H1 (cell line): ENCODE measurements around the gene SFN. TPM values are rescaled to one million over a fixed set of nuclear protein-coding genes. Genes with fewer than 3 reads are reported as not detected.

Experiments used
- CTCF ChIA-PET: fragments of 300-600 bp; sonication (Branson Sonifier 250); formaldehyde crosslinking; loops from one replicate; lab custom pipeline; 2021; ENCODE audit not compliant: partially characterized antibody; lab: Charles Lee
- POLR2A ChIA-PET: fragments of 300-600 bp; sonication (Branson Sonifier 250); formaldehyde crosslinking; loops from one replicate; lab custom pipeline; 2021; ENCODE audit warnings: inconsistent platforms; ENCODE audit not compliant: partially characterized antibody; lab: Charles Lee
- DNase-seq, 2 experiments: peaks; one replicate each; pipeline versions ENCODE4 v3.0.0 to v3.0.0-alpha.2; 2010 to 2022; ENCODE audit warnings: low spot score in 2 of 2, low read depth in 1 of 2, mixed read lengths in 1 of 2
- FAIRE-seq: peaks from 2 replicates; lab custom pipeline; 2011; peaks lifted over from hg19 to GRCh38; lab: Jason Lieb, UNC
- H2AFZ ChIP-seq: 2 replicates; pipeline ENCODE4 v1.8.1; 2012; ENCODE audit warnings: low read length, inconsistent platforms
- H2AK5ac ChIP-seq: 2 replicates; pipeline ENCODE4 v1.6.1; 2013; ENCODE audit warnings: low read depth, low read length
- H2BK120ac ChIP-seq: replicated peaks from 2 replicates; pipeline ENCODE3; 2013; ENCODE audit warnings: low read depth, low read length, inconsistent platforms
- H2BK12ac ChIP-seq: 2 replicates; pipeline ENCODE4 v1.6.1; 2013; ENCODE audit warnings: low read depth, low read length
- H2BK15ac ChIP-seq: 2 replicates; pipeline ENCODE4 v1.6.1; 2013; ENCODE audit warnings: low read length
- H2BK20ac ChIP-seq: 2 replicates; pipeline ENCODE4 v1.6.1; 2013; ENCODE audit warnings: low read length
- H2BK5ac ChIP-seq: 2 replicates; pipeline ENCODE4 v1.6.1; 2013; ENCODE audit warnings: low read depth, low read length
- H3K14ac ChIP-seq: 2 replicates; pipeline ENCODE4 v1.6.1; 2013; ENCODE audit warnings: inconsistent platforms; ENCODE audit not compliant: insufficient read length
- H3K18ac ChIP-seq: 2 replicates; pipeline ENCODE4 v1.6.1; 2013; ENCODE audit warnings: low read length; ENCODE audit errors: extremely low read depth
- H3K23ac ChIP-seq: 2 replicates; pipeline ENCODE4 v1.6.1; 2013; ENCODE audit warnings: inconsistent platforms; ENCODE audit not compliant: insufficient read length
- H3K23me2 ChIP-seq: 2 replicates; pipeline ENCODE4 v1.6.1; 2013; ENCODE audit warnings: low read depth, low read length
- H3K27ac ChIP-seq: 2 replicates; pipeline ENCODE4 v1.6.1; 2011; ENCODE audit warnings: low read depth, low read length, inconsistent platforms
- H3K27me3 ChIP-seq, 4 experiments: replicated peaks in 1 of 4; 1 replicate in 1 of 4; 2 replicates in 3 of 4; pipeline versions ENCODE4 v1.6.1 to v1.8.1; 2011 to 2013; ENCODE audit warnings: low read length in 3 of 4, mild to moderate bottlenecking in 3 of 4, inconsistent platforms in 2 of 4, mixed read lengths in 2 of 4, moderate library complexity in 1 of 4; ENCODE audit not compliant: control insufficient read depth in 3 of 4, insufficient read depth in 3 of 4; ENCODE audit errors: extremely low read depth in 1 of 4
- H3K36me3 ChIP-seq, 4 experiments: 2 replicates each; pipeline versions ENCODE4 v1.6.1 to v1.8.1; 2011 to 2013; ENCODE audit warnings: mild to moderate bottlenecking in 4 of 4, low read length in 3 of 4, moderate library complexity in 2 of 4, control low read depth in 1 of 4, inconsistent platforms in 1 of 4; ENCODE audit not compliant: insufficient read depth in 4 of 4, control insufficient read depth in 2 of 4
- H3K4ac ChIP-seq: replicated peaks from 2 replicates; pipeline ENCODE3; 2013; ENCODE audit warnings: low read length, low read depth, mixed read lengths, inconsistent platforms; ENCODE audit not compliant: insufficient read length
- H3K4me1 ChIP-seq, 4 experiments: replicated peaks in 1 of 4; 1 replicate in 1 of 4; 2 replicates in 3 of 4; pipeline versions ENCODE4 v1.6.1 to v1.8.1; 2011 to 2013; ENCODE audit warnings: low read length in 3 of 4, inconsistent platforms in 2 of 4, mixed read lengths in 1 of 4; ENCODE audit not compliant: insufficient read depth in 4 of 4, control insufficient read depth in 3 of 4
- H3K4me2 ChIP-seq, 2 experiments: 2 replicates each; pipeline versions ENCODE4 v1.6.1 to v1.8.1; 2011 to 2013; ENCODE audit warnings: low read depth in 2 of 2, low read length in 2 of 2, control low read depth in 1 of 2, inconsistent platforms in 1 of 2, mild to moderate bottlenecking in 1 of 2; ENCODE audit not compliant: insufficient read depth in 1 of 2
- H3K4me3 ChIP-seq, 4 experiments: fragments of 200-600, 300-600 bp in 1 of 4; sonication (generic), shearing (Covaris generic), sonication (Bioruptor Twin) in 1 of 4; 2 replicates each; pipeline versions ENCODE4 v1.5.1 to v1.8.1; 2011 to 2016; ENCODE audit warnings: low read length in 4 of 4, low read depth in 3 of 4, control low read depth in 2 of 4, inconsistent platforms in 2 of 4, mild to moderate bottlenecking in 2 of 4, mixed read lengths in 1 of 4, moderate library complexity in 1 of 4; ENCODE audit not compliant: insufficient read depth in 2 of 4; ENCODE audit errors: extremely low read depth in 1 of 4
- H3K56ac ChIP-seq: replicated peaks from 2 replicates; pipeline ENCODE3; 2013; ENCODE audit warnings: low read depth, mild to moderate bottlenecking, mixed read lengths, low read length, inconsistent platforms; ENCODE audit not compliant: insufficient read length
- H3K79me1 ChIP-seq: 2 replicates; pipeline ENCODE4 v1.6.1; 2013; ENCODE audit warnings: low read depth, low read length, control low read depth
- H3K79me2 ChIP-seq, 2 experiments: 2 replicates each; pipeline versions ENCODE4 v1.6.1 to v1.8.1; 2012 to 2013; ENCODE audit warnings: low read length in 2 of 2, mild to moderate bottlenecking in 2 of 2, inconsistent platforms in 1 of 2; ENCODE audit not compliant: insufficient read depth in 2 of 2, control insufficient read depth in 1 of 2
- H3K9ac ChIP-seq, 4 experiments: replicated peaks in 1 of 4; 1 replicate in 1 of 4; 2 replicates in 3 of 4; pipeline versions ENCODE4 v1.6.1 to v1.8.1; 2011 to 2013; ENCODE audit warnings: low read depth in 3 of 4, low read length in 3 of 4, control low read depth in 2 of 4, mild to moderate bottlenecking in 2 of 4, moderate library complexity in 2 of 4, inconsistent platforms in 1 of 4; ENCODE audit errors: extremely low read depth in 1 of 4
- H3K9me3 ChIP-seq, 2 experiments: 2 replicates each; pipeline versions ENCODE4 v1.6.1 to v1.8.1; 2012 to 2013; ENCODE audit warnings: mild to moderate bottlenecking in 2 of 2, moderate library complexity in 2 of 2, control low read depth in 1 of 2, inconsistent platforms in 1 of 2, low read depth in 1 of 2, low read length in 1 of 2, mixed read lengths in 1 of 2; ENCODE audit not compliant: insufficient read depth in 2 of 2
- H4K20me1 ChIP-seq, 2 experiments: replicated peaks in 1 of 2; 2 replicates each; pipeline versions ENCODE3 to v1.8.1; 2011 to 2013; ENCODE audit warnings: inconsistent platforms in 2 of 2, low read length in 2 of 2, mild to moderate bottlenecking in 1 of 2; ENCODE audit not compliant: insufficient read depth in 2 of 2, control insufficient read depth in 1 of 2
- H4K5ac ChIP-seq: 2 replicates; pipeline ENCODE4 v1.6.1; 2013; ENCODE audit warnings: low read length, low read depth, mixed read lengths, inconsistent platforms; ENCODE audit not compliant: insufficient read length
- H4K8ac ChIP-seq: 2 replicates; pipeline ENCODE4 v1.8.0; 2013; ENCODE audit warnings: mild to moderate bottlenecking, moderate library complexity, low read length, inconsistent platforms; ENCODE audit not compliant: insufficient read depth; ENCODE audit errors: extremely low read depth
- H4K91ac ChIP-seq: replicated peaks from 2 replicates; pipeline ENCODE3; 2013; ENCODE audit warnings: low read length, mixed read lengths, inconsistent platforms; ENCODE audit not compliant: insufficient read length
- ASH2L ChIP-seq: fragments of 200-600, 300-600 bp; sonication (generic); IDR thresholded peaks from one replicate; pipeline ENCODE4 v1.7.1; 2017; ENCODE audit warnings: low read length
- BRCA1 ChIP-seq: IDR thresholded peaks from 2 replicates; pipeline ENCODE4 v1.6.1; 2012; ENCODE audit warnings: low read depth, low read length, improper control_type of control experiment
- CEBPB ChIP-seq: IDR thresholded peaks from 2 replicates; pipeline ENCODE4 v1.6.1; 2012; ENCODE audit warnings: low read depth, low read length
- GTF2F1 ChIP-seq: IDR thresholded peaks from 2 replicates; pipeline ENCODE4 v1.6.1; 2012; ENCODE audit warnings: low read depth, low read length, improper control_type of control experiment, borderline replicate concordance
- JUN ChIP-seq: IDR thresholded peaks from 2 replicates; pipeline ENCODE4 v1.6.1; 2011; ENCODE audit warnings: low read depth, mild to moderate bottlenecking, improper control_type of control experiment, low read length
- PHF8 ChIP-seq: fragments of 200-600 bp; sonication (generic); conservative IDR thresholded peaks from 2 replicates; pipeline ENCODE4 v1.7.1; 2012; ENCODE audit warnings: low read depth, mild to moderate bottlenecking, inconsistent platforms, low read length, moderate library complexity
- POU5F1 ChIP-seq: IDR thresholded peaks from 2 replicates; pipeline ENCODE4 v1.6.1; 2011; ENCODE audit warnings: low read depth, mild to moderate bottlenecking, low read length, moderate library complexity
- RFX5 ChIP-seq: IDR thresholded peaks from 2 replicates; pipeline ENCODE4 v1.6.1; 2011; ENCODE audit warnings: low read depth, low read length, improper control_type of control experiment, borderline replicate concordance
- SAP30 ChIP-seq: fragments of 300-600 bp; sonication (generic); IDR thresholded peaks from 2 replicates; pipeline ENCODE4 v1.7.1; 2012; ENCODE audit warnings: low read length, moderate library complexity, mild to moderate bottlenecking, inconsistent platforms; ENCODE audit not compliant: insufficient read depth, insufficient replicate concordance
- SP4 ChIP-seq: IDR thresholded peaks from 2 replicates; pipeline ENCODE4 v1.6.1; 2012; ENCODE audit warnings: low read length, inconsistent platforms
- TAF7 ChIP-seq: optimal IDR thresholded peaks from 2 replicates; pipeline ENCODE3; 2011; ENCODE audit warnings: low read depth, mild to moderate bottlenecking, inconsistent platforms, low read length, moderate library complexity, borderline replicate concordance
- TBP ChIP-seq: IDR thresholded peaks from 2 replicates; pipeline ENCODE4 v1.6.1; 2011; ENCODE audit warnings: low read depth, low read length, improper control_type of control experiment
- WGBS, 2 experiments: shearing (Covaris generic) in 1 of 2; methylation state at CpG; one replicate each; pipeline versions ENCODE4 v1.1.6 to v1.1.7; 2013 to 2015; ENCODE audit warnings: low lambda C conversion rate in 2 of 2, mixed read lengths in 2 of 2, inconsistent platforms in 1 of 2, low coverage in 1 of 2, missing lambda C conversion rate in 1 of 2; ENCODE audit not compliant: insufficient replicate concordance in 2 of 2, insufficient coverage in 1 of 2, insufficient read length in 1 of 2; ENCODE audit errors: extremely low coverage in 1 of 2, missing lambda C conversion rate in 1 of 2; 5-methylcytosine and 5-hydroxymethylcytosine counted together
- polyA plus RNA-seq, 7 experiments: library from polyadenylated mRNA; depleted of rRNA in 3 of 7; stranded (reverse) in 5 of 7; unstranded in 2 of 7; fragments of >200 nt in 5 of 7; fragments of 200-250 nt in 2 of 7; gene quantifications; 1 replicate in 5 of 7; 2 replicates in 1 of 7; 4 replicates in 1 of 7; pipeline versions ENCODE4 v1.2.1 to v1.2.3, GENCODE V29; 2011 to 2013; ENCODE audit warnings: missing spikeins in 2 of 7, mixed read lengths in 2 of 7
- total RNA-seq: library from RNA; stranded (reverse); fragmentation: NEBNext Ultra II Directional; extraction: Animal tissue kit (Norgen Biotek cat#: 25700); gene quantifications from 2 replicates; pipeline ENCODE4 v1.2.1, GENCODE V29; 2021

The SFN gene
- total and polyA plus RNA-seq, 2 of the 8 experiments (the other 6 are each of a cell fraction or from before 2014, with no cell fraction given), result 3.3 to 3.9 TPM

DNA sequence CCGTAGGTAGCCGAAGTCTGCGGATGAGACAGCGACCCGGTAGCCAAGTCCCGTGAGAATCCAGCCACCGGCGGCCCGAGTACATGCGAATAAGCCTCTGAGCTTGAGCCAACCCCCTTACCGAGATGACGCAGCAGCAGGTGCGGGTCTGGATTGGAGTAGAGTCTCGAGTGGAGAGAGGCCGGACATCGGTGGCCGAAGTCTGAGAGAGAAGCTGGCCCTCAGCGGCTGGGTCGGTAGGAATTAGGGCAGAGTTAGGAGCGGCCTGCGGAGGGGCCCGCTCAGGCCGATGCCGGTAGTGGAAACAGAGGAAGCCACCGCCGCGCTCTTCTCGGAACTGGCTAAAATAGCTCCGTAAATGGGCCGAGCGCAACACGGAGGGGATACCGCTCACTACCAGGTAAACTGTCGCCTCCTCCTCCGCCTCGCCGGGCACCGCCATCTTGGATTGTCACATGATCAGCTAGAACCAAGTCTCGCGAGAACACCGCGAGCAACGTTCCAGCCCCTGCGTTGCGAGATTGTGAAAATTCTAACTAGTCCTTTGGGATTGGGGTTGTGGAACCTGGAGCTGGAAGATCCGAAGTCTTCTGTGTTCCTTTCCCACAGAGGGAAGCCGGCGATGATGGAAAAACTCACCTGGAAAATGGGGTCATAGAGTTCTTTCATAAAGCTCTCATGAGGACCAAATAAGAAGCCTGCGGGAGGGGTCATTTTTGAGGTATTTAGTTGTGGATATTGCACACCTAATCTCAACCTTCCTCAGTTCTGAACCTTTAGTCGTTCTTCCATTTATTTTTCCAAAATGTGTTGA lies 37.3 kb downstream of the SFN start, which contains the start of gene GPATCH3:
GPATCH3 (minus strand) TSS at position 467 of the 814 bp plus-strand sequence; CDS start at position 442, 25 bp downstream.
- H4K91ac ChIP-seq, result no peak within 1 kb of the TSS
- H3K27ac ChIP-seq, result peak within 1 kb of the TSS; percentile 88
- H3K4me2 ChIP-seq, result peak within 1 kb of the TSS; percentile 71 to 86
- no peaks in the 10 kb centered on the region for H3K27me3 ChIP-seq
- peak; percentile 90 for FAIRE-seq
- H2BK5ac ChIP-seq, result peak within 1 kb of the TSS; percentile 49; the same call in 1 of the 2 replicates
- peak within 1 kb of the TSS; percentile 100 for H4K8ac ChIP-seq
- no peak within 1 kb of the TSS; the same call in 1 of the 2 replicates for H2BK12ac ChIP-seq
- H2BK15ac ChIP-seq, result no peak within 1 kb of the TSS
- H2BK120ac ChIP-seq, result no peak within 1 kb of the TSS
- H3K56ac ChIP-seq, result peak within 1 kb of the TSS; percentile 55
- H3K9me3 ChIP-seq, result no peaks in the 10 kb centered on the region
- peaks cover 8% of the 10 kb centered on the region for H3K23me2 ChIP-seq
- ChIA-PET POLR2A (interaction anchor here (0.6 to 4.1 kb wide), 26 partner anchors 8 to 878 kb away, joined by 3 to 66 read pairs (median 4); partner anchors contain the start of genes GPN2, NR0B2, NUDC and PIGV), CTCF (interaction anchor here (0.7 to 4.9 kb wide), 6 partner anchors 12 to 60 kb away, joined by 3 to 27 read pairs (median 4); partner anchors contain the start of genes GPN2 and KDF1)
- H2BK20ac ChIP-seq, result no peak within 1 kb of the TSS
- H3K18ac ChIP-seq, result no peak within 1 kb of the TSS
- DNase-seq, result peak; percentile 71 to 91
- H3K36me3 ChIP-seq, result peaks cover 0 to 14% (median 6%) of the 10 kb centered on the region in 4 experiments; a peak in 5 of 8 replicates
- WGBS, 2 experiments, result 2% methylated on average over 50 of the region's 50 CpGs; no CpG with 5 or more reads in 1 of the 2 experiments
- peaks cover under 1 to 2% of the 10 kb centered on the region in 2 experiments for H4K20me1 ChIP-seq
- H3K9ac ChIP-seq, result peak within 1 kb of the TSS; percentile 95 to 96 (median 96)
- H3K23ac ChIP-seq, result no peak within 1 kb of the TSS
- H3K14ac ChIP-seq, result no peak within 1 kb of the TSS
- H3K4me1 ChIP-seq, result peaks cover 0 to 8% (median 3%) of the 10 kb centered on the region in 4 experiments; a peak in 3 of 7 replicates
- peak within 1 kb of the TSS; percentile 90 to 98 (median 96) for H3K4me3 ChIP-seq
- peaks cover 5% of the 10 kb centered on the region; the same call in 1 of the 2 replicates for H3K79me1 ChIP-seq
- no peak within 1 kb of the TSS for H2AK5ac ChIP-seq
- peaks cover 6 to 16% of the 10 kb centered on the region in 2 experiments for H3K79me2 ChIP-seq
- H3K4ac ChIP-seq, result peak within 1 kb of the TSS; percentile 16
- H2AFZ ChIP-seq, result peak within 1 kb of the TSS; percentile 52
- peak within 1 kb of the TSS; percentile 74 for H4K5ac ChIP-seq
- TF ChIP-seq POU5F1 (no peak), TAF7 (peak; percentile 89), GTF2F1 (no peak), TBP (peak; percentile 92), SP4 (peak; percentile 96), BRCA1 (peak; percentile 96), PHF8 (peak; percentile 97), ASH2L (peak; percentile 72), CEBPB (0 out of 2 replicates have a peak, but pooled peaks have one; percentile 16), SAP30 (peak; percentile 89), RFX5 (no peak), JUN (no peak)
